GM06990 (cell line): ENCODE data around the gene GAA.
"Not testable (repeated sequence)": the region's sequence is repeated elsewhere in the genome, so short reads cannot be mapped to it uniquely, and the experiment has no call there.

ENCODE experiments used
- DNase-seq: peaks from one replicate; pipeline ENCODE4 v3.0.0-alpha.2; 2011; ENCODE audit not compliant: insufficient read length; ENCODE audit errors: extremely low read depth
- H3K27me3 ChIP-seq: replicated peaks from 2 replicates; pipeline ENCODE4 v1.6.0; 2011; ENCODE audit warnings: low read length; ENCODE audit not compliant: control insufficient read depth, insufficient read depth
- H3K36me3 ChIP-seq: 2 replicates; pipeline ENCODE4 v1.5.1; 2011; ENCODE audit warnings: low read length; ENCODE audit not compliant: control insufficient read depth, insufficient read depth
- H3K4me3 ChIP-seq: replicated peaks from 2 replicates; pipeline ENCODE4 v1.5.1; 2011; ENCODE audit warnings: low read depth, mild to moderate bottlenecking, control low read depth, low read length
- CTCF ChIP-seq: IDR thresholded peaks from 2 replicates; pipeline ENCODE4 v1.5.1; 2011; ENCODE audit warnings: low read length, control low read depth, mild to moderate bottlenecking, inconsistent platforms; ENCODE audit not compliant: insufficient read depth, poor library complexity, severe bottlenecking

The GAA gene

GRCh38 chr17:80086616-80087015 lies 14.8 kb upstream of the GAA start:
- no peak for TF ChIP-seq CTCF
- DNase-seq: no peak
- Histone ChIP-seq H3K36me3 (no peaks in the 10 kb centered on the region), H3K27me3 (no peaks in the 10 kb centered on the region; the same call in 1 of the 2 replicates), H3K4me3 (no peak overlapping the region)

- no peak for TF ChIP-seq CTCF
- no peak overlapping the region for H3K4me3 ChIP-seq
- no peak for DNase-seq
- H3K27me3 ChIP-seq: no peaks in the 10 kb centered on the region; the same call in 1 of the 2 replicates
- H3K36me3 ChIP-seq: no peaks in the 10 kb centered on the region
Observed at GRCh38 chr17:80087346-80088265, 13.8 kb upstream of the GAA start.

- no peaks in the 10 kb centered on the region for H3K36me3 ChIP-seq
- H3K27me3 ChIP-seq: no peaks in the 10 kb centered on the region
- TF ChIP-seq CTCF: no peak
- DNase-seq: no peak
- no peak overlapping the region for H3K4me3 ChIP-seq
Observed at GRCh38 chr17:80089762-80090161, 11.6 kb upstream of the GAA start.

GRCh38 chr17:80090164-80090563 lies 11.2 kb upstream of the GAA start:
- DNase-seq, H3K27me3 ChIP-seq, H3K4me3 ChIP-seq, H3K36me3 ChIP-seq: not testable (repeated sequence)

GRCh38 chr17:80091376-80091775 lies 10.0 kb upstream of the GAA start:
- Histone ChIP-seq H3K36me3 (no peaks in the 10 kb centered on the region), H3K27me3 (no peaks in the 10 kb centered on the region), H3K4me3 (no peak overlapping the region)
- TF ChIP-seq CTCF: no peak
- no peak for DNase-seq

GRCh38 chr17:80092959-80093358 lies 8.4 kb upstream of the GAA start:
- Histone ChIP-seq H3K36me3 (no peaks in the 10 kb centered on the region), H3K27me3 (no peaks in the 10 kb centered on the region), H3K4me3 (no peak overlapping the region)
- no peak for TF ChIP-seq CTCF
- DNase-seq: no peak
